Karpas-422 (cell line): ENCODE results near the gene EPS8. TPM values are rescaled to one million over a fixed set of nuclear protein-coding genes. Genes with fewer than 3 reads are reported as not detected.

Source experiments
- DNase-seq: peaks from one replicate; pipeline ENCODE4 v3.0.0-alpha.2; 2015
- H2AFZ ChIP-seq: fragments of 200-600 bp; sonication (generic); 2 replicates; pipeline ENCODE4 v1.6.1; 2014; ENCODE audit warnings: antibody characterized with exemption, low read length, mixed read lengths
- H3K27ac ChIP-seq: fragments of 200-600 bp; sonication (generic); 2 replicates; pipeline ENCODE4 v1.5.1; 2014; ENCODE audit warnings: mild to moderate bottlenecking, low read length, moderate library complexity
- H3K27me3 ChIP-seq: fragments of 200-600 bp; sonication (generic); 2 replicates; pipeline ENCODE4 v1.6.1; 2014; ENCODE audit warnings: low read length, mixed read lengths
- H3K36me3 ChIP-seq: fragments of 200-600 bp; sonication (generic); 2 replicates; pipeline ENCODE4 v1.6.1; 2014; ENCODE audit warnings: low read length, mixed read lengths; ENCODE audit not compliant: insufficient read depth
- H3K4me1 ChIP-seq: fragments of 200-600 bp; sonication (generic); 2 replicates; pipeline ENCODE4 v1.6.1; 2014; ENCODE audit warnings: mild to moderate bottlenecking, low read length, mixed read lengths
- H3K4me2 ChIP-seq: fragments of 200-600 bp; sonication (generic); 2 replicates; pipeline ENCODE4 v1.6.1; 2014; ENCODE audit warnings: low read length, low read depth, mild to moderate bottlenecking; ENCODE audit not compliant: poor library complexity, severe bottlenecking
- H3K4me3 ChIP-seq: fragments of 200-600 bp; sonication (generic); 2 replicates; pipeline ENCODE4 v1.5.1; 2014; ENCODE audit warnings: mild to moderate bottlenecking, antibody characterized with exemption, low read length, mixed read lengths
- H3K79me2 ChIP-seq: fragments of 200-600 bp; sonication (generic); 2 replicates; pipeline ENCODE4 v1.6.1; 2014; ENCODE audit warnings: mild to moderate bottlenecking, low read length, mixed read lengths
- H3K9ac ChIP-seq: fragments of 200-600 bp; sonication (generic); 2 replicates; pipeline ENCODE4 v1.6.0; 2014; ENCODE audit warnings: low read length
- H3K9me2 ChIP-seq: fragments of 200-600 bp; sonication (generic), shearing (Covaris generic); replicated peaks from 2 replicates; pipeline ENCODE4 v1.6.0; 2014; ENCODE audit warnings: mild to moderate bottlenecking, low read length, moderate library complexity; ENCODE audit not compliant: insufficient read depth
- H3K9me3 ChIP-seq: fragments of 300-700, 200-600 bp; sonication (generic); 2 replicates; pipeline ENCODE4 v1.6.1; 2014; ENCODE audit warnings: low read length, mixed read lengths
- H4K20me1 ChIP-seq: fragments of 200-600 bp; sonication (generic); 2 replicates; pipeline ENCODE4 v1.6.1; 2014; ENCODE audit warnings: mild to moderate bottlenecking, antibody characterized with exemption, low read length, low read depth; ENCODE audit not compliant: insufficient read depth
- total RNA-seq: library from RNA; depleted of rRNA; stranded (reverse); fragments of >200 nt; shearing (Covaris generic); gene quantifications from 2 replicates; pipeline ENCODE4 v1.2.3, GENCODE V29; 2014; ENCODE audit warnings: low replicate concordance

Gene EPS8
- total RNA-seq, 1 experiment from 2014 or later, result not detected

- Histone ChIP-seq H3K27me3 (no peaks in the 10 kb centered on the region), H4K20me1 (no peaks in the 10 kb centered on the region), H3K9me3 (no peaks in the 10 kb centered on the region), H3K4me2 (no peak overlapping the region), H3K4me1 (no peaks in the 10 kb centered on the region), H3K4me3 (no peak overlapping the region), H3K27ac (no peak overlapping the region), H3K79me2 (no peaks in the 10 kb centered on the region), H3K9me2 (no peaks in the 10 kb centered on the region), H3K36me3 (no peaks in the 10 kb centered on the region), H2AFZ (no peak overlapping the region), H3K9ac (no peak overlapping the region)
- no peak for DNase-seq
Measured at GRCh38 chr12:15669256-15669948, 119.8 kb downstream of the EPS8 start.

- H3K27me3 ChIP-seq, result no peaks in the 10 kb centered on the region
- H3K4me3 ChIP-seq, result no peak overlapping the region
- no peaks in the 10 kb centered on the region for H3K9me2 ChIP-seq
- H2AFZ ChIP-seq, result no peak overlapping the region
- H3K9ac ChIP-seq, result no peak overlapping the region
- H3K4me2 ChIP-seq, result no peak overlapping the region
- no peaks in the 10 kb centered on the region for H4K20me1 ChIP-seq
- no peaks in the 10 kb centered on the region for H3K9me3 ChIP-seq
- H3K4me1 ChIP-seq, result no peaks in the 10 kb centered on the region
- H3K36me3 ChIP-seq, result no peaks in the 10 kb centered on the region
- no peak for DNase-seq
- no peak overlapping the region for H3K27ac ChIP-seq
- H3K79me2 ChIP-seq, result no peaks in the 10 kb centered on the region
Measured at GRCh38 chr12:15664491-15664890, 124.7 kb downstream of the EPS8 start.

GRCh38 chr12:15662983-15663659 is 126.1 kb downstream of the EPS8 start:
- H3K4me1 ChIP-seq, result no peaks in the 10 kb centered on the region
- no peaks in the 10 kb centered on the region for H3K27me3 ChIP-seq
- H3K4me2 ChIP-seq, result no peak overlapping the region
- no peaks in the 10 kb centered on the region for H3K9me3 ChIP-seq
- H3K36me3 ChIP-seq, result no peaks in the 10 kb centered on the region
- H4K20me1 ChIP-seq, result no peaks in the 10 kb centered on the region
- H3K9ac ChIP-seq, result no peak overlapping the region
- DNase-seq, result no peak
- no peak overlapping the region for H2AFZ ChIP-seq
- no peak overlapping the region for H3K27ac ChIP-seq
- H3K4me3 ChIP-seq, result no peak overlapping the region
- no peaks in the 10 kb centered on the region for H3K9me2 ChIP-seq
- no peaks in the 10 kb centered on the region for H3K79me2 ChIP-seq

GRCh38 chr12:15662303-15662980 is 126.7 kb downstream of the EPS8 start:
- Histone ChIP-seq H3K9me3 (no peaks in the 10 kb centered on the region), H3K36me3 (no peaks in the 10 kb centered on the region), H3K27me3 (no peaks in the 10 kb centered on the region), H3K27ac (no peak overlapping the region), H3K4me1 (no peaks in the 10 kb centered on the region), H3K4me2 (no peak overlapping the region), H2AFZ (no peak overlapping the region), H3K9ac (no peak overlapping the region), H4K20me1 (no peaks in the 10 kb centered on the region), H3K79me2 (no peaks in the 10 kb centered on the region), H3K9me2 (no peaks in the 10 kb centered on the region), H3K4me3 (no peak overlapping the region)
- no peak for DNase-seq

GRCh38 chr12:15651371-15651770 is 137.8 kb downstream of the EPS8 start:
- H3K27ac ChIP-seq, result no peak overlapping the region
- no peaks in the 10 kb centered on the region for H3K36me3 ChIP-seq

GRCh38 chr12:15650399-15651128 is 138.6 kb downstream of the EPS8 start:
- H3K27me3 ChIP-seq, result no peaks in the 10 kb centered on the region; the same call in 1 of the 2 replicates
- no peak overlapping the region for H3K4me2 ChIP-seq
- no peaks in the 10 kb centered on the region for H4K20me1 ChIP-seq
- no peaks in the 10 kb centered on the region for H3K4me1 ChIP-seq
- H3K79me2 ChIP-seq, result no peaks in the 10 kb centered on the region
- H2AFZ ChIP-seq, result no peak overlapping the region
- H3K27ac ChIP-seq, result no peak overlapping the region
- no peak overlapping the region for H3K4me3 ChIP-seq
- H3K9ac ChIP-seq, result no peak overlapping the region
- DNase-seq, result no peak
- H3K9me2 ChIP-seq, result no peaks in the 10 kb centered on the region
- H3K36me3 ChIP-seq, result no peaks in the 10 kb centered on the region
- H3K9me3 ChIP-seq, result no peaks in the 10 kb centered on the region

More at GRCh38 chr12:15651371-15651770, 137.8 kb downstream of the EPS8 start:
- Histone ChIP-seq H3K9me2 (no peaks in the 10 kb centered on the region), H3K4me1 (no peaks in the 10 kb centered on the region), H3K9me3 (no peaks in the 10 kb centered on the region), H3K4me3 (no peak overlapping the region), H2AFZ (no peak overlapping the region), H3K4me2 (no peak overlapping the region), H3K79me2 (no peaks in the 10 kb centered on the region), H3K27me3 (no peaks in the 10 kb centered on the region; the same call in 1 of the 2 replicates), H3K9ac (no peak overlapping the region), H4K20me1 (no peaks in the 10 kb centered on the region)
- DNase-seq, result no peak

- Histone ChIP-seq H3K9ac (no peak overlapping the region), H3K4me3 (no peak overlapping the region), H3K36me3 (no peaks in the 10 kb centered on the region), H3K79me2 (no peaks in the 10 kb centered on the region), H3K9me3 (no peaks in the 10 kb centered on the region), H3K4me2 (no peak overlapping the region), H4K20me1 (no peaks in the 10 kb centered on the region), H3K4me1 (no peaks in the 10 kb centered on the region), H3K9me2 (no peaks in the 10 kb centered on the region), H2AFZ (no peak overlapping the region), H3K27ac (no peak overlapping the region), H3K27me3 (no peaks in the 10 kb centered on the region; the same call in 1 of the 2 replicates)
- no peak for DNase-seq
Measured at GRCh38 chr12:15649347-15649746, 139.8 kb downstream of the EPS8 start.

GRCh38 chr12:15648558-15648957 is 140.6 kb downstream of the EPS8 start:
- Histone ChIP-seq H3K9me3 (no peaks in the 10 kb centered on the region), H3K9ac (no peak overlapping the region), H3K27me3 (no peaks in the 10 kb centered on the region; the same call in 1 of the 2 replicates), H3K27ac (no peak overlapping the region), H3K4me3 (no peak overlapping the region), H3K79me2 (no peaks in the 10 kb centered on the region), H3K4me1 (no peaks in the 10 kb centered on the region), H4K20me1 (no peaks in the 10 kb centered on the region), H2AFZ (no peak overlapping the region), H3K4me2 (no peak overlapping the region), H3K36me3 (no peaks in the 10 kb centered on the region), H3K9me2 (no peaks in the 10 kb centered on the region)
- DNase-seq, result no peak
